Mesenteric fat pad (tissue), 1 donor: ENCODE results near the gene TANGO2. TPM values are rescaled to one million over a fixed set of nuclear protein-coding genes. Genes with fewer than 3 reads are reported as not detected.

Source experiments
- DNase-seq: peaks from one replicate; pipeline ENCODE4 v3.0.0-alpha.2; 2020; ENCODE audit warnings: low spot score
- total RNA-seq: library from RNA; stranded (reverse); fragmentation: NEBNext Ultra II Directional; extraction: Animal tissue kit (Norgen Biotek cat#: 25700); gene quantifications from one replicate; pipeline ENCODE4 v1.2.1, GENCODE V29; 2021
- donor health status: DM: yes; HTN: yes; CAD: no.

The TANGO2 gene
- total RNA-seq, 1 donor from 2014 or later: 34.8 TPM

- DNase-seq: no peak
Observed at GRCh38 chr22:20083157-20083890, 62.4 kb downstream of the TANGO2 start.

GRCh38 chr22:20083891-20084546, 63.1 kb downstream of the TANGO2 start:
- DNase-seq: no peak

GRCh38 chr22:20084547-20085413, 63.9 kb downstream of the TANGO2 start:
- no peak for DNase-seq

- DNase-seq: no peak
Observed at GRCh38 chr22:20085651-20086050, 64.7 kb downstream of the TANGO2 start.

- no peak for DNase-seq
Observed at GRCh38 chr22:20086101-20086599, 65.2 kb downstream of the TANGO2 start.

- DNase-seq: no peak
Observed at GRCh38 chr22:20086763-20087162, 65.9 kb downstream of the TANGO2 start.

- DNase-seq: no peak
Observed at GRCh38 chr22:20087319-20088262, 66.7 kb downstream of the TANGO2 start.

GRCh38 chr22:20088263-20088648, 67.3 kb downstream of the TANGO2 start:
- no peak for DNase-seq

- no peak for DNase-seq
Observed at GRCh38 chr22:20089226-20089976, 68.5 kb downstream of the TANGO2 start.

- no peak for DNase-seq
Observed at GRCh38 chr22:20089977-20090729, 69.2 kb downstream of the TANGO2 start.

GRCh38 chr22:20090730-20091240, 69.9 kb downstream of the TANGO2 start:
- no peak for DNase-seq

GRCh38 chr22:20091690-20092476, 71.0 kb downstream of the TANGO2 start:
- DNase-seq: no peak

- DNase-seq: no peak
Observed at GRCh38 chr22:20092477-20092854, 71.6 kb downstream of the TANGO2 start.

- no peak for DNase-seq
Observed at GRCh38 chr22:20093418-20094196, 72.7 kb downstream of the TANGO2 start.

- DNase-seq: no peak
Observed at GRCh38 chr22:20094197-20094807, 73.4 kb downstream of the TANGO2 start.

GRCh38 chr22:20095521-20095920, 74.6 kb downstream of the TANGO2 start:
- DNase-seq: no peak
